ENCODE measurements around the gene DMWD. TPM values are rescaled to one million over a fixed set of nuclear protein-coding genes. Genes with fewer than 3 reads are reported as not detected.
A peak's percentile ranks its signal among the peaks of the same experiment; 100 is the strongest.
"Not testable (repeated sequence)": the region's sequence is repeated elsewhere in the genome, so short reads cannot be mapped to it uniquely, and the experiment has no call there.

DMWD gene
- total RNA-seq, 1 experiment from 2014 or later: 34.9 TPM

- TF ChIP-seq EZH2 (IDR thresholded peaks at IDR 0.05; ENCODE audit: low read length, unreplicated experiment) (no peak), EZH2phosphoT487 (IDR thresholded peaks at IDR 0.05; ENCODE audit: borderline replicate concordance, low read length) (no peak), CTCF (conservative IDR thresholded peaks at IDR 0.05; ENCODE audit: low read depth, low read length) (no peak)
- CTCF ChIA-PET: interaction anchor here (1.4 to 1.8 kb wide), 2 partner anchors 17 to 31 kb away, joined by 11 to 18 read pairs; partner anchors contain the start of genes DMPK and SIX5
Measured at GRCh38 chr19:45800070-45800553, 7.5 kb upstream of the DMWD start.

GRCh38 chr19:45799541-45799940 is 6.9 kb upstream of the DMWD start:
- intact Hi-C loops (cut with micrococcal nuclease): loop anchor here (1.0 kb wide), 2 partner anchors 18 to 29 kb away; no protein-coding TSS in a partner anchor
- H3K9me3 ChIP-seq (ENCODE audit: low read length); H3K79me2 ChIP-seq (ENCODE audit: low read length); DNase-seq; H2AFZ ChIP-seq (ENCODE audit: low read length); H3K27me3 ChIP-seq (ENCODE audit: low read length); BruUV-seq (replicated peaks); H3K27ac ChIP-seq (ENCODE audit: low read length); H3K4me1 ChIP-seq (ENCODE audit: insufficient read depth, low read length); H3K36me3 ChIP-seq (ENCODE audit: low read depth, low read length); H4K20me1 ChIP-seq (ENCODE audit: low read length); H3K4me3 ChIP-seq (ENCODE audit: low read length); H3K9ac ChIP-seq (ENCODE audit: low read length); H3F3A ChIP-seq (ENCODE audit: low read length, unreplicated experiment); H3K9me2 ChIP-seq (replicated peaks; ENCODE audit: low read length): not testable (repeated sequence)
- peak overlapping the region; percentile 47; the same call in 1 of the 2 replicates for H3K4me2 ChIP-seq (ENCODE audit: low read length)
- ATAC-seq: 0 out of 2 replicates have a peak, but pooled peaks have one; percentile 11
- POLR2A ChIA-PET (ENCODE audit: unreplicated experiment): interaction anchor here (0.6 to 0.7 kb wide), 2 partner anchors 30 to 63 kb away, joined by 3 to 5 read pairs; partner anchors contain the start of gene SIX5
- CTCF ChIA-PET: interaction anchor here (0.6 to 1.8 kb wide), 4 partner anchors 10 to 686 kb away, joined by 3 to 18 read pairs (median 11); partner anchors contain the start of genes DMPK and SIX5

More at GRCh38 chr19:45800070-45800553, 7.5 kb upstream of the DMWD start:
- H2AFZ ChIP-seq (ENCODE audit: low read length): no peak overlapping the region
- no peaks in the 10 kb centered on the region for H3K9me2 ChIP-seq (replicated peaks; ENCODE audit: low read length)
- no peaks in the 10 kb centered on the region for H3K9me3 ChIP-seq (ENCODE audit: low read length)
- H3K4me3 ChIP-seq (ENCODE audit: low read length): no peak overlapping the region
- no peak overlapping the region for H3K27ac ChIP-seq (ENCODE audit: low read length)
- no peaks in the 10 kb centered on the region for H4K20me1 ChIP-seq (ENCODE audit: low read length)
- H3K4me1 ChIP-seq (ENCODE audit: insufficient read depth, low read length): no peaks in the 10 kb centered on the region
- BruUV-seq (replicated peaks): no TSS peak
- no peaks in the 10 kb centered on the region for H3K36me3 ChIP-seq (ENCODE audit: low read depth, low read length)
- peak; percentile 49; the same call in 1 of the 2 replicates for ATAC-seq
- H3K9ac ChIP-seq (ENCODE audit: low read length): no peak overlapping the region
- DNase-seq: no peak
- POLR2A ChIA-PET (ENCODE audit: unreplicated experiment): no interaction called here
- H3K79me2 ChIP-seq (ENCODE audit: low read length): no peaks in the 10 kb centered on the region
- intact Hi-C loops (cut with micrococcal nuclease): no loop called here
- H3K4me2 ChIP-seq (ENCODE audit: low read length): no peak overlapping the region
- H3K27me3 ChIP-seq (ENCODE audit: low read length): no peaks in the 10 kb centered on the region
- no peaks in the 10 kb centered on the region for H3F3A ChIP-seq (ENCODE audit: low read length, unreplicated experiment)

GRCh38 chr19:45798995-45799517 is 6.4 kb upstream of the DMWD start:
- H3K9me2 ChIP-seq (replicated peaks; ENCODE audit: low read length): no peaks in the 10 kb centered on the region
- peak overlapping the region; percentile 38; the same call in 1 of the 2 replicates for H2AFZ ChIP-seq (ENCODE audit: low read length)
- no peaks in the 10 kb centered on the region for H3F3A ChIP-seq (ENCODE audit: low read length, unreplicated experiment)
- H3K4me3 ChIP-seq (ENCODE audit: low read length): no peak overlapping the region
- POLR2A ChIA-PET (ENCODE audit: unreplicated experiment): interaction anchor here (0.6 to 0.7 kb wide), 2 partner anchors 30 to 63 kb away, joined by 3 to 5 read pairs; partner anchors contain the start of gene SIX5
- intact Hi-C loops (cut with micrococcal nuclease): loop anchor here (1.0 kb wide), 2 partner anchors 18 to 29 kb away; no protein-coding TSS in a partner anchor
- no peaks in the 10 kb centered on the region for H3K9me3 ChIP-seq (ENCODE audit: low read length)
- no peak overlapping the region for H3K9ac ChIP-seq (ENCODE audit: low read length)
- DNase-seq (peak; percentile 65), ATAC-seq (peak; percentile 90)
- H3K4me1 ChIP-seq (ENCODE audit: insufficient read depth, low read length): no peaks in the 10 kb centered on the region
- no TSS peak for BruUV-seq (replicated peaks)
- H3K4me2 ChIP-seq (ENCODE audit: low read length): peak overlapping the region; percentile 47
- CTCF ChIA-PET: interaction anchor here (0.6 to 1.8 kb wide), 4 partner anchors 10 to 686 kb away, joined by 3 to 18 read pairs (median 11); partner anchors contain the start of genes DMPK and SIX5
- H4K20me1 ChIP-seq (ENCODE audit: low read length): no peaks in the 10 kb centered on the region
- H3K36me3 ChIP-seq (ENCODE audit: low read depth, low read length): no peaks in the 10 kb centered on the region
- H3K27ac ChIP-seq (ENCODE audit: low read length): no peak overlapping the region
- H3K27me3 ChIP-seq (ENCODE audit: low read length): no peaks in the 10 kb centered on the region
- H3K79me2 ChIP-seq (ENCODE audit: low read length): no peaks in the 10 kb centered on the region
- no peak for TF ChIP-seq EZH2 (IDR thresholded peaks at IDR 0.05; ENCODE audit: low read length, unreplicated experiment)
- peak; percentile 70 for TF ChIP-seq CTCF (conservative IDR thresholded peaks at IDR 0.05; ENCODE audit: low read depth, low read length)
- no peak for TF ChIP-seq EZH2phosphoT487 (IDR thresholded peaks at IDR 0.05; ENCODE audit: borderline replicate concordance, low read length)
